Hepatocyte (in vitro differentiated cells): Measurements from ENCODE around the gene ABHD3.

ENCODE experiments used
- CTCF ChIP-seq: fragments of 200-600 bp; sonication (generic); IDR thresholded peaks from 2 replicates; pipeline ENCODE4 v1.5.1; 2016; ENCODE audit warnings: antibody characterized with exemption, mild to moderate bottlenecking; ENCODE audit not compliant: poor library complexity
- EZH2 ChIP-seq: fragments of 200-600 bp; sonication (generic); IDR thresholded peaks from 2 replicates; pipeline ENCODE4 v1.6.1; 2016; ENCODE audit warnings: antibody characterized with exemption, mild to moderate bottlenecking, borderline replicate concordance
- EZH2phosphoT487 ChIP-seq: fragments of 200-600 bp; sonication (generic); IDR thresholded peaks from one replicate; pipeline ENCODE4 v1.6.1; 2018; ENCODE audit warnings: antibody characterized with exemption, mild to moderate bottlenecking, low read depth, moderate library complexity; ENCODE audit not compliant: unreplicated experiment, severe bottlenecking

GRCh38 chr18:21612125-21613039 is 92.2 kb downstream of the ABHD3 start, which contains the start of gene SNRPD1:
- TF ChIP-seq CTCF, result peak; percentile 98
- no peak for TF ChIP-seq EZH2
- TF ChIP-seq EZH2phosphoT487, result no peak
